SHP77 (cell line): ENCODE results near the gene AEN.

ENCODE experiments used
- DNase-seq, 2 experiments: peaks; one replicate each; lab custom pipeline; 2025; lab: John Stamatoyannopoulos, UW

The AEN gene

GRCh38 chr15:88613074-88613944, 7.8 kb upstream of the AEN start:
- DNase-seq = no peak

GRCh38 chr15:88615303-88616107, 5.6 kb upstream of the AEN start:
- DNase-seq = no peak

GRCh38 chr15:88616240-88616639, 4.9 kb upstream of the AEN start:
- DNase-seq = no peak

DNA sequence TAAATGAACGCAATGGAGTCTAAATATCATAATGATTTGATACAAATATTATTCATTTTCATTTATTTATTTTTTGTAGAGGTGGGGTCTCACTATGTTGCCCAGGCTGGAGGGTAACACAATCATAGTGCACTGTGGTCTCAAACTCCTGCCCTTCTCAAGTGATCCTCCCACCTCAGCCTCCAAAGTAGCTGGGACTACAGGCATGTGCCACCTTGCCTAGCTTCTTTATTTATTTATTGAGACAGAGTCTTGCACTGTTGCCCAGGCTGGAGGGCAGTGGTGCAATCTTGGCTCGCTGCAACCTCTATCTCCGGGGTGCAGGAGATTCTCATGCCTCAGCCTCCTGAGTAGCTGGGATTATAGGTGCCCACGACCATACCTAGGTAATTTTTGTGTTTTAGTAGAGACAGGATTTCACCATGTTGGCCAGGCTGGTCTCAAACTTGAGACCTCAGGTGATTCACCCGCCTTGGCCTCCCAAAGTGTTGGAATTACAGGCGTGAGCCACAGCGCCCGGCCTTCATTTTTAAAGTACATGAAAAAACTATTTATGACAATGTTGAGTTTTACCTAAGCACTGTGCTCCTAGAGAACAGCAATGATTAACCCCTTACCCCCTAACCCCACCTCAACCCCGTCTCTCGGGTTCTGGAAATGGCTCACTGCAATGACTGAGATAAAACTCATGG, 4.0 kb upstream of the AEN start:
- no peak for DNase-seq

- DNase-seq = no peak
Observed at GRCh38 chr15:88617790-88618189, 3.4 kb upstream of the AEN start.

GRCh38 chr15:88618686-88619085, 2.5 kb upstream of the AEN start:
- DNase-seq = no peak

- no peak for DNase-seq
Observed at GRCh38 chr15:88619796-88620195, 1.3 kb upstream of the AEN start.

DNA sequence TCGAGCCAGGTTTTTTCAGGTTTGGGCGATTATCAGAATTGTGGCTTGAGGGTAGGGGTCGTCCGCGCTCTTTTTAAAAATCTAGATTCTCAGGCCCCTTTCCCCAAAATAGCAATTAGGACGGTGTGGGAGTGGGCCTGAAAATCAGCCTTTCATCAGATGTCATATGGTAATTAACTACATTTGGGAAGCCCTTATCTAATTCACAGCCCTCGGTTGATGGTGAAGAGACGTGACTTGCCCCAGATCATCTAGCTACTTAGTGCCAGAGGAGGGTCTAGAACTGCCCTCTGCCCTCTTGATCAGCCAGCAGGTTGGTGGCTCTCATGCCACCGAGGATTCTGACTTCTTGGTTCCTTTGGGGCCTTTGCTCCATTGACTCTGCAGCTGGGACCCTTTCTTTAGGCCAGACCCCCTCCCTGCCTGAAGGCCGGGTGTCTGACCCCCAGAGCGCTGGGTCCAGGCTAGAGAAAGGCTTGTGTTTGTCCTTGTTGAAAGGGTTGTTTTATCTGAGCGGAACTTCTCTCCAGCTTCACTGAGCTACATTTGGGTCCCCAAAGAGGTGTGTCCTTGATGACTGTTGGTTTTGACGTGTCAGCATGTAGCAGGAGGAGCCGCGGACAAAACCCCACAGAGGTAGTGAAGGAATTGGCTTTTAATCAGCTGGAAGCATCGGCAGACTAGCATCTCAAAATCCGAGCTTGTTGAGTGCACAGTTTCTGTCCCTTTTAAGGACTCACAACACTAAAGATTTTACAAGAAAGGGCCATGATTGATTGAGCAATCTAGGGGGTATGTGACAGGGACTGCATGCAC, 857 bp downstream of the AEN start:
- DNase-seq = no peak

DNA sequence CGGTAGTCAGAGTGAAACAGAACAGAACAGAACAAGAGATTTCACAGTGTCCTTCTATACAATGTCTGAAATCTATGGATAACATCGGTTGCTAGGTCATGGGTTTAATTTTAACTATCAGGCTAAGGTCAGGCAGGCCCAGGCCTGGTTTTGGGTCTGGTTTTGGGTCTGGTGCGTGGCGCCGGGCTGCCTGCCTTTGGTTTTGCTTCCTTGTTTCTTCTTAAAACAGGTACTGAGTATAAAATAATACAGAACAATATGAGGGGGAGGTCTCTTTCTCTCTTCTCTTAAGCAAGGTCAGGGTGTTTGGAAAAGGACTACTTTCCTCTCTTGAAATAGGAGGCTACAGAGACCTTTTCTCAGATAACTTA, 1.4 kb downstream of the AEN start:
- DNase-seq = no peak

- DNase-seq = no peak
Observed at GRCh38 chr15:88623061-88623460, 1.9 kb downstream of the AEN start.

GRCh38 chr15:88623632-88624031, 2.5 kb downstream of the AEN start:
- DNase-seq = no peak

- DNase-seq = no peak
Observed at GRCh38 chr15:88624156-88624970, 3.2 kb downstream of the AEN start.

GRCh38 chr15:88624971-88625490, 3.9 kb downstream of the AEN start:
- DNase-seq = no peak

DNA sequence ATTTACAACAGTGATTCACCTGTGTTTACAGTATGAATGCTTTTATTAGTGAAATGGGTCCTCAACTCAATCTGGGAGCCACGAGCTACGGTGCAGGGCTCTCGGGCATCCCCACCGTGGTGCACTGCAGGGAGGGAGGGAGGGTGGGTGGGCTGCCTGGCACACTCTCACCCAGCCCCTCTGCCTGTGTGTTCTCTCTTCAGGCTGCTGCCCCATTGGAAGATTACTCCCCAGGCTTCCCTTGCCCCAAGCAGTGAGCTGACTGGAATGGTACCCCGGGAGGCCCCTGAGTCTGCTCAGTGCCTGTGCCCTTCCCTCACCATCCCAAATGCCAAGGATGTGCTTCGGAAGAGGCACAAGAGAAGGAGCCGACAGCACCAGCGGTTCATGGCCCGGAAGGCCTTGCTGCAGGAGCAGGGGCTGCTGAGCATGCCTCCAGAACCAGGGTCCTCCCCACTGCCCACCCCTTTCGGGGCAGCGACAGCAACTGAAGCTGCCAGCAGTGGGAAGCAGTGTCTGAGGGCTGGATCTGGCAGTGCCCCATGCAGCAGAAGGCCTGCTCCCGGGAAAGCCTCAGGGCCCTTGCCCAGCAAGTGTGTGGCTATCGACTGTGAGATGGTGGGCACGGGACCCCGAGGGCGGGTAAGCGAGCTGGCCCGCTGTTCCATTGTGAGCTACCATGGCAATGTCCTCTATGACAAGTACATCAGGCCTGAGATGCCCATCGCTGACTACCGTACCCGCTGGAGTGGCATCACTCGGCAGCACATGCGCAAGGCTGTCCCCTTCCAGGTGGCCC, 5.0 kb downstream of the AEN start:
- no peak for DNase-seq

DNA sequence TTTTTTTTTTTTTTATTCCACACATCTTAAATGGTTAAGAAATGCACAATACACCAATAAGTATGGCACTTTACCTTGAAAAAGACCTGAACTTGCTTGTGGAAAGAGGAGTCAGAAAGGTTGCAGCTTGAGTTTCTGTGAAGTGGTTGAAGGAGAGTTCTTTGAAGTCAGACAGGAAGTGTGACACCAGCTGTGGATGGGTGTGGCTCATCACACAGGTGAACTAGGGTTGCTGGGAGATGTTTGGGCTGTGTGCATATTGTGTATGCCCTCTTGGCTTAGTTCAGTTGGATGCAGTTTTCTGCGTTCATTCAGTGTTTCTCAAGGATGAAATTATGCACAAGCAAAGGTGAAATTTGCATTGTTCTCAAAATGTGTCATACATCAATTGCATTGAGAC, 6.3 kb downstream of the AEN start:
- DNase-seq = no peak

- no peak for DNase-seq
Observed at GRCh38 chr15:88628018-88628654, 7.0 kb downstream of the AEN start.

DNA sequence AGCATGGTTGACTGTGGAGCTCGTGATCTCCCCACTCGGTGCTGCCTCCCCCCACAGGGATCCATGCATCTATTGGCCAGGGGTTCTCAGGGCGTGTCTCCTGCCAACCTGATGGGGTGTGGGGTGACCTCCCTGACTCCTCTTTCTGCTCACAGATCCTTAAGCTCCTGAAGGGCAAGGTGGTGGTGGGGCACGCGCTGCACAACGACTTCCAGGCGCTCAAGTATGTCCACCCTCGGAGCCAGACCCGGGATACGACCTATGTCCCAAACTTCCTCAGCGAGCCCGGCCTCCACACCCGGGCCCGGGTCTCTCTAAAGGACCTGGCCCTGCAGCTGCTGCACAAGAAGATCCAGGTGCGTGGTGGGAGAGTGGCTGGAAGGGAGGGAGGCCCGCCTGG, 7.9 kb downstream of the AEN start:
- DNase-seq = no peak

- DNase-seq = no peak
Observed at GRCh38 chr15:88630141-88630721, 9.1 kb downstream of the AEN start.
